HCT116 (cell line): Measurements from ENCODE around the gene SGIP1. TPM values are rescaled to one million over a fixed set of nuclear protein-coding genes. Genes with fewer than 3 reads are reported as not detected.
A peak's percentile ranks its signal among the peaks of the same experiment; 100 is the strongest.

Experiments
- ATAC-seq: fragments of 200-7000 bp; cut with Tn5 transposase; 2 replicates; pipeline ENCODE4 v1.9.1; 2020; ENCODE audit warnings: mild to moderate bottlenecking, moderate library complexity
- BruUV-seq: library from RNA; stranded (reverse); fragments of 400-500 nt; replicated peaks from 2 replicates; lab custom pipeline; 2021; lab: Mats Ljungman, UMichigan
- CTCF ChIA-PET: fragments of 300-600 bp; sonication (Branson Sonifier 250); formaldehyde crosslinking; loops from one replicate; lab custom pipeline; 2021; ENCODE audit warnings: antibody characterized with exemption; lab: Charles Lee
- POLR2A ChIA-PET: fragments of 300-600, 350-600 bp; sonication (Branson Sonifier 250); formaldehyde crosslinking; loops from one replicate; lab custom pipeline; 2021; ENCODE audit warnings: antibody characterized with exemption; lab: Charles Lee
- RAD21 ChIA-PET, 2 experiments: fragments of 300-600 bp; sonication (Branson Sonifier 250); formaldehyde crosslinking; loops; one replicate each; lab custom pipeline; 2023; ENCODE audit warnings: low total read pairs in 2 of 2; ENCODE audit not compliant: uncharacterized antibody in 2 of 2, unreplicated experiment in 2 of 2, low non-redundant PET in 1 of 2; lab: Charles Lee
- DNase-seq: peaks from one replicate; pipeline ENCODE4 v3.0.0-alpha.2; 2010; ENCODE audit warnings: low read depth, low spot score
- H2AFZ ChIP-seq: fragments of 200-600 bp; shearing (Covaris generic), sonication (generic); 2 replicates; pipeline ENCODE4 v1.6.1; 2017; ENCODE audit warnings: low read depth, mixed run types, mixed read lengths, antibody characterized with exemption, low read length; ENCODE audit not compliant: poor library complexity, severe bottlenecking
- H3K27ac ChIP-seq: 2 replicates; pipeline ENCODE4 v1.5.1; 2012; ENCODE audit warnings: low read depth, low read length
- H3K27me3 ChIP-seq: fragments of 200-600 bp; sonication (generic); 2 replicates; pipeline ENCODE4 v1.6.1; 2016; ENCODE audit warnings: mixed run types, low read length, mixed read lengths; ENCODE audit not compliant: insufficient read depth
- H3K36me3 ChIP-seq, 2 experiments: fragments of 200-500 bp in 1 of 2; fragments of 200-600 bp in 1 of 2; sonication (Bioruptor generic) in 1 of 2; sonication (generic) in 1 of 2; 2 replicates each; pipeline versions ENCODE4 v1.5.1 to v1.6.1; 2014 to 2016; ENCODE audit warnings: low read length in 2 of 2, inconsistent platforms in 1 of 2, mixed read lengths in 1 of 2, mixed run types in 1 of 2; ENCODE audit not compliant: insufficient read depth in 2 of 2, control insufficient read depth in 1 of 2
- H3K4me1 ChIP-seq, 2 experiments: fragments of 200-600 bp in 1 of 2; sonication (generic) in 1 of 2; 2 replicates each; pipeline versions ENCODE4 v1.5.1 to v1.6.1; 2012 to 2017; ENCODE audit warnings: low read length in 2 of 2, inconsistent platforms in 1 of 2, mild to moderate bottlenecking in 1 of 2, mixed read lengths in 1 of 2, mixed run types in 1 of 2, moderate library complexity in 1 of 2; ENCODE audit not compliant: insufficient read depth in 2 of 2, control insufficient read depth in 1 of 2
- H3K4me2 ChIP-seq: fragments of 200-600 bp; sonication (generic); 2 replicates; pipeline ENCODE4 v1.6.1; 2017; ENCODE audit warnings: mixed run types, low read length, mixed read lengths
- H3K4me3 ChIP-seq, 2 experiments: fragments of 200-600 bp in 1 of 2; sonication (generic) in 1 of 2; replicated peaks in 1 of 2; 2 replicates each; pipeline ENCODE4 v1.5.1; 2011 to 2016; ENCODE audit warnings: low read length in 2 of 2, control low read depth in 1 of 2, low read depth in 1 of 2, mild to moderate bottlenecking in 1 of 2, mixed read lengths in 1 of 2, mixed run types in 1 of 2
- H3K79me2 ChIP-seq: fragments of 200-600 bp; sonication (generic); 2 replicates; pipeline ENCODE4 v1.6.1; 2017; ENCODE audit warnings: mild to moderate bottlenecking, mixed run types, low read length, moderate library complexity, mixed read lengths; ENCODE audit not compliant: insufficient read depth
- H3K9ac ChIP-seq: fragments of 200-600 bp; sonication (generic); 2 replicates; pipeline ENCODE4 v1.6.1; 2016; ENCODE audit warnings: low read length, mixed read lengths
- H3K9me2 ChIP-seq: fragments of 200-600 bp; sonication (generic), shearing (Covaris generic); 2 replicates; pipeline ENCODE4 v1.6.1; 2017; ENCODE audit warnings: mixed run types, mild to moderate bottlenecking, moderate library complexity; ENCODE audit not compliant: insufficient read depth
- H3K9me3 ChIP-seq, 2 experiments: fragments of 200-500 bp in 1 of 2; fragments of 200-600 bp in 1 of 2; sonication (Bioruptor generic) in 1 of 2; sonication (generic) in 1 of 2; 2 replicates each; pipeline ENCODE4 v1.6.1; 2014 to 2017; ENCODE audit warnings: low read length in 2 of 2, mixed read lengths in 2 of 2, inconsistent platforms in 1 of 2, low read depth in 1 of 2, mild to moderate bottlenecking in 1 of 2, mixed run types in 1 of 2, moderate library complexity in 1 of 2; ENCODE audit not compliant: control insufficient read depth in 1 of 2, insufficient read depth in 1 of 2
- H4K20me1 ChIP-seq: fragments of 200-600 bp; sonication (generic), shearing (Covaris generic); 2 replicates; pipeline ENCODE4 v1.6.1; 2017; ENCODE audit warnings: mixed run types, mild to moderate bottlenecking, moderate library complexity; ENCODE audit not compliant: insufficient read depth
- CBX3 ChIP-seq: IDR thresholded peaks from 2 replicates; pipeline ENCODE4 v1.6.1; 2012; ENCODE audit warnings: low read depth
- CEBPB ChIP-seq: IDR thresholded peaks from 2 replicates; pipeline ENCODE4 v1.6.1; 2012; ENCODE audit warnings: low read depth
- ELF1 ChIP-seq: IDR thresholded peaks from 2 replicates; pipeline ENCODE4 v1.6.1; 2012; ENCODE audit warnings: low read depth, borderline replicate concordance
- EZH2 ChIP-seq: fragments of 200-600 bp; sonication (generic); IDR thresholded peaks from 2 replicates; pipeline ENCODE4 v1.6.1; 2017; ENCODE audit warnings: antibody characterized with exemption, mixed run types
- EZH2phosphoT487 ChIP-seq: fragments of 200-600 bp; IDR thresholded peaks from 2 replicates; pipeline ENCODE4 v1.6.1; 2018; ENCODE audit warnings: antibody characterized with exemption, borderline replicate concordance
- FOSL1 ChIP-seq: IDR thresholded peaks from 2 replicates; pipeline ENCODE4 v1.6.1; 2012; ENCODE audit warnings: low read depth
- JUND ChIP-seq: IDR thresholded peaks from 2 replicates; pipeline ENCODE4 v1.6.1; 2012
- MAX ChIP-seq: IDR thresholded peaks from 2 replicates; pipeline ENCODE4 v1.6.1; 2012
- POLR2A ChIP-seq: IDR thresholded peaks from 2 replicates; pipeline ENCODE4 v1.7.0; 2011; ENCODE audit warnings: borderline replicate concordance; ENCODE audit not compliant: insufficient read depth, insufficient read length; ENCODE audit errors: extremely low read depth
- REST ChIP-seq: IDR thresholded peaks from 2 replicates; pipeline ENCODE4 v1.6.1; 2012; ENCODE audit warnings: low read depth
- SIN3A ChIP-seq: IDR thresholded peaks from 2 replicates; pipeline ENCODE4 v1.6.1; 2012; ENCODE audit warnings: low read depth
- SP1 ChIP-seq: IDR thresholded peaks from 2 replicates; pipeline ENCODE4 v1.6.1; 2012; ENCODE audit warnings: low read depth
- SRF ChIP-seq: IDR thresholded peaks from 2 replicates; pipeline ENCODE4 v1.6.1; 2012; ENCODE audit warnings: low read depth
- TCF7L2 ChIP-seq: IDR thresholded peaks from 2 replicates; pipeline ENCODE4 v1.7.0; 2011; ENCODE audit warnings: borderline replicate concordance, inconsistent platforms; ENCODE audit not compliant: insufficient read depth, insufficient read length; ENCODE audit errors: extremely low read depth
- YY1 ChIP-seq: IDR thresholded peaks from 2 replicates; pipeline ENCODE4 v1.6.1; 2011; ENCODE audit warnings: low read length, low read depth, moderate library complexity, mild to moderate bottlenecking; ENCODE audit not compliant: insufficient replicate concordance; ENCODE audit errors: extremely low read depth
- ZFX ChIP-seq: fragments of 450-650 bp; IDR thresholded peaks from 2 replicates; pipeline ENCODE4 v1.6.1; 2017
- ZNF274 ChIP-seq: fragments of 200-500 bp; sonication (Bioruptor generic); IDR thresholded peaks from 2 replicates; pipeline ENCODE4 v1.6.1; 2014; ENCODE audit warnings: mild to moderate bottlenecking, low read depth, low read length, inconsistent platforms
- intact Hi-C: fragments of 100-400 bp; cut with micrococcal nuclease; formaldehyde crosslinking; loops from 2 replicates; pipeline ENCODE4 v1.10.0; 2022
- total RNA-seq: library from RNA; stranded (reverse); gene quantifications from one replicate; pipeline ENCODE4 v1.2.1, GENCODE V29; 2021; ENCODE audit not compliant: unreplicated experiment
- TF ChIP-seq, protein P1 (sequence below): IDR thresholded peaks from 2 replicates; pipeline ENCODE4 v1.6.1; 2012
- TF ChIP-seq, protein P2 (sequence below), 3 experiments: fragments of 200-600 bp in 1 of 3; sonication (generic) in 1 of 3; IDR thresholded peaks in 2 of 3; conservative IDR thresholded peaks in 1 of 3; 2 replicates each; pipeline ENCODE4 v1.5.1; 2012 to 2017; ENCODE audit warnings: low read depth in 2 of 3, low read length in 2 of 3, antibody characterized with exemption in 1 of 3, borderline replicate concordance in 1 of 3, control low read depth in 1 of 3, mild to moderate bottlenecking in 1 of 3, mixed read lengths in 1 of 3, mixed run types in 1 of 3, moderate library complexity in 1 of 3; ENCODE audit not compliant: insufficient read depth in 1 of 3
- TF ChIP-seq, protein P3 (sequence below): IDR thresholded peaks from 2 replicates; pipeline ENCODE4 v1.6.1; 2011; ENCODE audit warnings: mild to moderate bottlenecking, low read length, moderate library complexity; ENCODE audit not compliant: insufficient replicate concordance; ENCODE audit errors: extremely low read depth

SGIP1 gene
- total RNA-seq, 1 experiment from 2014 or later, result 0.15 TPM

- no peaks in the 10 kb centered on the region for H3K9me3 ChIP-seq
- ATAC-seq (no peak), DNase-seq (no peak)
- no TSS peak for BruUV-seq
- H3K36me3 ChIP-seq, result no peaks in the 10 kb centered on the region
- peak overlapping the region; percentile 73; the same call in 1 of the 2 replicates for H3K4me2 ChIP-seq
- H3K4me3 ChIP-seq, result no peak overlapping the region
- no peaks in the 10 kb centered on the region for H3K27me3 ChIP-seq
- peaks cover 7 to 32% of the 10 kb centered on the region in 2 experiments for H3K4me1 ChIP-seq
- H3K9me2 ChIP-seq, result no peaks in the 10 kb centered on the region
- CTCF ChIA-PET, result no interaction called here
- H4K20me1 ChIP-seq, result no peaks in the 10 kb centered on the region
- H3K9ac ChIP-seq, result peak overlapping the region; percentile 34; the same call in 1 of the 2 replicates
- intact Hi-C loops, result no loop called here
- no peak for TF ChIP-seq EZH2
- TF ChIP-seq SIN3A, result no peak
- no peak for TF ChIP-seq SRF
- TF ChIP-seq MAX, result no peak
- TF ChIP-seq, protein P1, sequence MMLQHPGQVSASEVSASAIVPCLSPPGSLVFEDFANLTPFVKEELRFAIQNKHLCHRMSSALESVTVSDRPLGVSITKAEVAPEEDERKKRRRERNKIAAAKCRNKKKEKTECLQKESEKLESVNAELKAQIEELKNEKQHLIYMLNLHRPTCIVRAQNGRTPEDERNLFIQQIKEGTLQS, result no peak
- no peak for TF ChIP-seq FOSL1
- TF ChIP-seq, protein P2, sequence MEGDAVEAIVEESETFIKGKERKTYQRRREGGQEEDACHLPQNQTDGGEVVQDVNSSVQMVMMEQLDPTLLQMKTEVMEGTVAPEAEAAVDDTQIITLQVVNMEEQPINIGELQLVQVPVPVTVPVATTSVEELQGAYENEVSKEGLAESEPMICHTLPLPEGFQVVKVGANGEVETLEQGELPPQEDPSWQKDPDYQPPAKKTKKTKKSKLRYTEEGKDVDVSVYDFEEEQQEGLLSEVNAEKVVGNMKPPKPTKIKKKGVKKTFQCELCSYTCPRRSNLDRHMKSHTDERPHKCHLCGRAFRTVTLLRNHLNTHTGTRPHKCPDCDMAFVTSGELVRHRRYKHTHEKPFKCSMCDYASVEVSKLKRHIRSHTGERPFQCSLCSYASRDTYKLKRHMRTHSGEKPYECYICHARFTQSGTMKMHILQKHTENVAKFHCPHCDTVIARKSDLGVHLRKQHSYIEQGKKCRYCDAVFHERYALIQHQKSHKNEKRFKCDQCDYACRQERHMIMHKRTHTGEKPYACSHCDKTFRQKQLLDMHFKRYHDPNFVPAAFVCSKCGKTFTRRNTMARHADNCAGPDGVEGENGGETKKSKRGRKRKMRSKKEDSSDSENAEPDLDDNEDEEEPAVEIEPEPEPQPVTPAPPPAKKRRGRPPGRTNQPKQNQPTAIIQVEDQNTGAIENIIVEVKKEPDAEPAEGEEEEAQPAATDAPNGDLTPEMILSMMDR (IDR thresholded peaks at IDR 0.05 in 2 of 3, conservative IDR thresholded peaks at IDR 0.05 in 1 of 3; ENCODE audit: borderline replicate concordance in 1 of 3, insufficient read depth in 1 of 3, low read depth in 2 of 3, low read length in 2 of 3), result no peak
- TF ChIP-seq ZFX, result no peak
- TF ChIP-seq ELF1, result no peak
- TF ChIP-seq SP1, result no peak
- TF ChIP-seq JUND, result no peak
- TF ChIP-seq, protein P3, sequence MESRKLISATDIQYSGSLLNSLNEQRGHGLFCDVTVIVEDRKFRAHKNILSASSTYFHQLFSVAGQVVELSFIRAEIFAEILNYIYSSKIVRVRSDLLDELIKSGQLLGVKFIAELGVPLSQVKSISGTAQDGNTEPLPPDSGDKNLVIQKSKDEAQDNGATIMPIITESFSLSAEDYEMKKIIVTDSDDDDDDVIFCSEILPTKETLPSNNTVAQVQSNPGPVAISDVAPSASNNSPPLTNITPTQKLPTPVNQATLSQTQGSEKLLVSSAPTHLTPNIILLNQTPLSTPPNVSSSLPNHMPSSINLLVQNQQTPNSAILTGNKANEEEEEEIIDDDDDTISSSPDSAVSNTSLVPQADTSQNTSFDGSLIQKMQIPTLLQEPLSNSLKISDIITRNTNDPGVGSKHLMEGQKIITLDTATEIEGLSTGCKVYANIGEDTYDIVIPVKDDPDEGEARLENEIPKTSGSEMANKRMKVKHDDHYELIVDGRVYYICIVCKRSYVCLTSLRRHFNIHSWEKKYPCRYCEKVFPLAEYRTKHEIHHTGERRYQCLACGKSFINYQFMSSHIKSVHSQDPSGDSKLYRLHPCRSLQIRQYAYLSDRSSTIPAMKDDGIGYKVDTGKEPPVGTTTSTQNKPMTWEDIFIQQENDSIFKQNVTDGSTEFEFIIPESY, result no peak
- TF ChIP-seq REST, result no peak
- no peak for TF ChIP-seq YY1
- TF ChIP-seq CBX3, result no peak
- TF ChIP-seq EZH2phosphoT487, result no peak
- TF ChIP-seq ZNF274, result no peak
- no peak for TF ChIP-seq POLR2A
- no peak for TF ChIP-seq TCF7L2
- no peak for TF ChIP-seq CEBPB
- H3K27ac ChIP-seq, result no peak overlapping the region
- RAD21 ChIA-PET, result no interaction called here
- no peaks in the 10 kb centered on the region for H3K79me2 ChIP-seq
- POLR2A ChIA-PET, result no interaction called here
- H2AFZ ChIP-seq, result no peak overlapping the region
These were observed 28.6 kb downstream of the SGIP1 start for GRCh38 chr1:66562561-66562960.
